GM23338 (cell line): ENCODE data around the gene IGFBPL1.

Experiments
- CTCF ChIP-seq, 2 experiments: fragments of 200-600 bp in 1 of 2; sonication (generic) in 1 of 2; conservative IDR thresholded peaks; 2 replicates each; pipeline versions ENCODE4 v1.5.1 to v1.6.1; 2016 to 2017; ENCODE audit warnings: antibody characterized with exemption in 2 of 2, low read depth in 2 of 2, mild to moderate bottlenecking in 2 of 2, moderate library complexity in 1 of 2
- EZH2 ChIP-seq: fragments of 200-600 bp; sonication (generic); IDR thresholded peaks from one replicate; pipeline ENCODE4 v1.8.0; 2017; ENCODE audit warnings: antibody characterized with exemption, mild to moderate bottlenecking, low read depth; ENCODE audit not compliant: unreplicated experiment
- POLR2AphosphoS5 ChIP-seq: IDR thresholded peaks from 2 replicates; pipeline ENCODE4 v1.6.1; 2016; ENCODE audit warnings: antibody characterized with exemption, low read depth
- ZNF462 ChIP-seq: fragments of 250-450 bp; sonication (Bioruptor Pico); IDR thresholded peaks from 2 replicates; pipeline ENCODE4 v1.5.0; 2020; ENCODE audit warnings: mild to moderate bottlenecking, moderate library complexity

DNA sequence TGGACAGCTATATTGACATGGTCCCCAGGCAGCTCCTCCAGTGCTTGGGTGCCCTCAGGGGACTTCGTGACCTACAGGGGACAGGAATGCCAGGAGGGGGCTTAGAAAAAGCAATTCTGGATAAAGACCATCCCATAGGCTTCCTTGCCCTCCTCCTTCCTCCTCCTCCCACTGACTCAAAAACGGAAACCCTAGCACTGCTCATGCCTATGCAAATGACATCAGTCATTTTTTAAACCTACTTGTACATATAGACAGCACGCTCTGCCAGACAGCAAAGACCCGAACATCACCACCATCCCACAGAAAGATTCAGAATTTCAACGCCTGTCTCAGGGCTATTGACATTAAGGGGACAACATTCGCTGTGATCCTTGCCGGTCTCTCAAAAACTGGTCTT is 11.0 kb downstream of the IGFBPL1 start:
- no peak for TF ChIP-seq CTCF (conservative IDR thresholded peaks at IDR 0.05; ENCODE audit: low read depth in 2 of 2)
- no peak for TF ChIP-seq ZNF462
- no peak for TF ChIP-seq POLR2AphosphoS5
- TF ChIP-seq EZH2: no peak
